SK-N-SH treated with all-trans-retinoic acid at 6 μM for 48 hours (cell line): ENCODE results near the gene NOC4L.

Experiments
- ATAC-seq: fragments of 200-7000 bp; cut with Tn5 transposase; 3 replicates; pipeline ENCODE4 v1.9.1; 2020; ENCODE audit warnings: mild to moderate bottlenecking, moderate library complexity
- ARNTL ChIP-seq: fragments of 450-650 bp; formaldehyde crosslinking; IDR thresholded peaks from 2 replicates; pipeline ENCODE4 v1.5.0; 2020; ENCODE audit warnings: low read depth, mild to moderate bottlenecking, moderate library complexity, borderline replicate concordance
- BACH2 ChIP-seq: fragments of 250-450 bp; sonication (Bioruptor Pico); IDR thresholded peaks from 2 replicates; pipeline ENCODE4 v1.9.0; 2021; ENCODE audit warnings: mild to moderate bottlenecking, borderline replicate concordance
- ESRRG ChIP-seq: fragments of 250-450 bp; sonication (Bioruptor Pico); IDR thresholded peaks from 2 replicates; pipeline ENCODE4 v1.6.1; 2021; ENCODE audit warnings: mild to moderate bottlenecking
- GLIS3 ChIP-seq: fragments of 250-450 bp; sonication (Bioruptor Pico); IDR thresholded peaks from 2 replicates; pipeline ENCODE4 v1.5.0; 2020; ENCODE audit warnings: mild to moderate bottlenecking, moderate library complexity
- ISL1 ChIP-seq: fragments of 250-450 bp; sonication (Bioruptor Pico); IDR thresholded peaks from 2 replicates; pipeline ENCODE4 v2.1.2; 2022; ENCODE audit warnings: mild to moderate bottlenecking, moderate library complexity
- OSR1 ChIP-seq: fragments of 250-450 bp; sonication (Bioruptor Pico); IDR thresholded peaks from 2 replicates; pipeline ENCODE4 v1.8.0; 2022; ENCODE audit warnings: moderate library complexity, mild to moderate bottlenecking, inconsistent platforms
- PPARA ChIP-seq: fragments of 250-450 bp; sonication (Bioruptor Pico); IDR thresholded peaks from 2 replicates; pipeline ENCODE4 v1.5.0; 2020; ENCODE audit warnings: mild to moderate bottlenecking, borderline replicate concordance
- RARB ChIP-seq: fragments of 250-450 bp; sonication (Bioruptor Pico); IDR thresholded peaks from 2 replicates; pipeline ENCODE4 v1.8.0; 2021; ENCODE audit warnings: mild to moderate bottlenecking, moderate library complexity
- SNAI2 ChIP-seq: fragments of 250-450 bp; sonication (Bioruptor Pico); IDR thresholded peaks from 2 replicates; pipeline ENCODE4 v1.5.0; 2020; ENCODE audit warnings: mild to moderate bottlenecking, moderate library complexity
- TCF4 ChIP-seq: fragments of 250-450 bp; sonication (Bioruptor Pico); IDR thresholded peaks from 2 replicates; pipeline ENCODE4 v1.8.0; 2021; ENCODE audit warnings: mild to moderate bottlenecking, moderate library complexity, borderline replicate concordance
- TOX ChIP-seq: fragments of 250-450 bp; sonication (Bioruptor Pico); IDR thresholded peaks from 2 replicates; pipeline ENCODE4 v1.8.0; 2021; ENCODE audit warnings: mild to moderate bottlenecking, moderate library complexity, borderline replicate concordance
- ZC3H10 ChIP-seq: fragments of 250-450 bp; sonication (Bioruptor Pico); IDR thresholded peaks from 2 replicates; pipeline ENCODE4 v1.5.1; 2021; ENCODE audit warnings: mild to moderate bottlenecking, moderate library complexity
- ZNF565 ChIP-seq: fragments of 450-650 bp; formaldehyde crosslinking; conservative IDR thresholded peaks from 2 replicates; pipeline ENCODE4 v1.5.0; 2020; ENCODE audit warnings: low read depth, mild to moderate bottlenecking, moderate library complexity
- ZNF70 ChIP-seq: fragments of 450-650 bp; formaldehyde crosslinking; IDR thresholded peaks from 2 replicates; pipeline ENCODE4 v1.5.0; 2020; ENCODE audit warnings: mild to moderate bottlenecking, moderate library complexity
- ZNF8 ChIP-seq: fragments of 450-650 bp; formaldehyde crosslinking; IDR thresholded peaks from 2 replicates; pipeline ENCODE4 v1.5.0; 2020; ENCODE audit warnings: mild to moderate bottlenecking, moderate library complexity
- TF ChIP-seq, protein P1 (sequence below): fragments of 250-450 bp; sonication (Bioruptor Pico); IDR thresholded peaks from 2 replicates; pipeline ENCODE4 v1.8.0; 2020; ENCODE audit warnings: mild to moderate bottlenecking, moderate library complexity, borderline replicate concordance
- TF ChIP-seq, protein P2 (sequence below): fragments of 250-450 bp; sonication (Bioruptor Pico); IDR thresholded peaks from 2 replicates; pipeline ENCODE4 v1.5.0; 2020; ENCODE audit warnings: mild to moderate bottlenecking, moderate library complexity
- TF ChIP-seq, protein P3 (sequence below): fragments of 250-450 bp; sonication (Bioruptor Pico); IDR thresholded peaks from 2 replicates; pipeline ENCODE4 v1.8.0; 2021; ENCODE audit warnings: low read depth, mild to moderate bottlenecking, moderate library complexity, borderline replicate concordance
- TF ChIP-seq, protein P4 (sequence below): fragments of 250-450 bp; sonication (Bioruptor Pico); IDR thresholded peaks from 2 replicates; pipeline ENCODE4 v1.5.1; 2020; ENCODE audit warnings: low read depth, mild to moderate bottlenecking, moderate library complexity

The NOC4L gene

DNA sequence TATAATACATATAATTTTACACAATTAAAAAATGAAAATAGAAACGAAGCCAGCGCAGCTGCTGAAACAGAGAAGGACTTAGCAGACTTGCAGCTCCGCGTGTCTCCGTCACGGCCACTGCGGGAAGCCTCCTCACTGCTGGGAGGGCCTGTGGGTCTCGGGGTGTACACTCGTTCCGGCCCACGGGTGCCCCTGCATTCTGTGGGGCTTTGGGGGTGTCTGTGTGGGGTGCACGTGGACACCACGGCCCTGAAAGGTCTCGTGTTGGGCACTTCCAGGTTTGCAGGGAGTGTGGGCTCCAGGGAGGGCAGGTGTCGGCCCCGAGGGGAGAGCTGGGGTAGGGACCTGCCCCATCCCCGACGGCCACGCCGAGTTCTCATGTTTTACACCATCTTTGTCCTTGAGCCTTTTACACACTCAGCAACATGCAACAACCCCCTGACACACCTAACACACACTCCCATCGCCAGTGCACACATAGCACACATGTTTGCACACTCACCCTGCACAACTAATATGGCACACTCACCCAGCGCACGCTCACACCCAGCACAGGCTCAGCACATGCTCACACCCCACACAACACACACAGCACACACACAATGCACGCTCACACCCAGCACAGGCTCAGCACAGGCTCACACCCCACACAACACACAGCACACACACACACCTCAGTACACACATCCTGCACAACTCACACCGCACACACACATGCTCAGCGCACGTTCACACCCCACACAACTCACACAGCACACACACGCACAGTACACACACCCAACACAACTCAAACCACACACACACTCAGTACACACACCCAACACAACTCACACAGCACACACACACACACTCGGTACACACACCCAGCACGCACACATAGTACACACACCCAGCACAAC, 36.6 kb downstream of the NOC4L start (continued):
- TF ChIP-seq, protein P1, sequence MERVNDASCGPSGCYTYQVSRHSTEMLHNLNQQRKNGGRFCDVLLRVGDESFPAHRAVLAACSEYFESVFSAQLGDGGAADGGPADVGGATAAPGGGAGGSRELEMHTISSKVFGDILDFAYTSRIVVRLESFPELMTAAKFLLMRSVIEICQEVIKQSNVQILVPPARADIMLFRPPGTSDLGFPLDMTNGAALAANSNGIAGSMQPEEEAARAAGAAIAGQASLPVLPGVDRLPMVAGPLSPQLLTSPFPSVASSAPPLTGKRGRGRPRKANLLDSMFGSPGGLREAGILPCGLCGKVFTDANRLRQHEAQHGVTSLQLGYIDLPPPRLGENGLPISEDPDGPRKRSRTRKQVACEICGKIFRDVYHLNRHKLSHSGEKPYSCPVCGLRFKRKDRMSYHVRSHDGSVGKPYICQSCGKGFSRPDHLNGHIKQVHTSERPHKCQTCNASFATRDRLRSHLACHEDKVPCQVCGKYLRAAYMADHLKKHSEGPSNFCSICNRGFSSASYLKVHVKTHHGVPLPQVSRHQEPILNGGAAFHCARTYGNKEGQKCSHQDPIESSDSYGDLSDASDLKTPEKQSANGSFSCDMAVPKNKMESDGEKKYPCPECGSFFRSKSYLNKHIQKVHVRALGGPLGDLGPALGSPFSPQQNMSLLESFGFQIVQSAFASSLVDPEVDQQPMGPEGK (CRISPR knock-in tag), result no peak

DNA sequence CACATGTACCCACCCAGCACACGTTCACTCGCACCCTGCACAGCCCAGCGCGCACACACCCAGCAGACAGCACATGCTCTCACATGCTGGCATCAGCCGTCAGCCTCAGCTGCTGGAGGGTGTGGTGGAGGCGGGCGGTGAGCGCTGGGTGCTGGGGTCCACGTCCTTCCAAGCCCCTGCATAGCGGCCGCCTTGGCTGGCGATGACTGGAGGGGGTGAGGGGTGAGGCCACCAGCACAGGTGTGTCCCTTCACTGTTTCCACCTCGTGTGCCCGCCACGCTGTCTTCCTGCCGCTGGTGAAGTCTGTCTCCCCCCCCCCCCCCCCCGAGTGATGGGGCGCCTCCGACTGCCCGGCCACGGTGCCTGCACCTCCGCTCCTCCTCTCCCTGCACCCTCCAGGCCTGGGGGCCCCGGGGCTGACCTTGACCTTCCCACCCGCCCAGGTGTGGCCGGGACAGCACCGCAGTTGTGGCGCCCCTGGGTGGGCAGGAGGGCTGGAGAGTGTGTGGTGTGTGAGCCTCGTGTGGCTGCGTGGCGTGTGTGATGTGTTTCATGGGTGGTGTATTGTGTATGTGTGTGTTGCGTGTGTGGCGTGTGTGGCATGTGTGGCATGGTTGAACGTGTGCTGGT, 37.4 kb downstream of the NOC4L start:
- ATAC-seq, result no peak
- TF ChIP-seq ZC3H10 (no peak), ZNF565 (no peak), ESRRG (no peak), PPARA (CRISPR knock-in tag) (no peak), ZNF70 (CRISPR knock-in tag) (no peak), BACH2 (CRISPR knock-in tag) (no peak), TOX (CRISPR knock-in tag) (no peak), TCF4 (CRISPR knock-in tag) (no peak), ARNTL (no peak), GLIS3 (CRISPR knock-in tag) (no peak), RARB (no peak)
- TF ChIP-seq, protein P1 (CRISPR knock-in tag), result no peak
- TF ChIP-seq, protein P2, sequence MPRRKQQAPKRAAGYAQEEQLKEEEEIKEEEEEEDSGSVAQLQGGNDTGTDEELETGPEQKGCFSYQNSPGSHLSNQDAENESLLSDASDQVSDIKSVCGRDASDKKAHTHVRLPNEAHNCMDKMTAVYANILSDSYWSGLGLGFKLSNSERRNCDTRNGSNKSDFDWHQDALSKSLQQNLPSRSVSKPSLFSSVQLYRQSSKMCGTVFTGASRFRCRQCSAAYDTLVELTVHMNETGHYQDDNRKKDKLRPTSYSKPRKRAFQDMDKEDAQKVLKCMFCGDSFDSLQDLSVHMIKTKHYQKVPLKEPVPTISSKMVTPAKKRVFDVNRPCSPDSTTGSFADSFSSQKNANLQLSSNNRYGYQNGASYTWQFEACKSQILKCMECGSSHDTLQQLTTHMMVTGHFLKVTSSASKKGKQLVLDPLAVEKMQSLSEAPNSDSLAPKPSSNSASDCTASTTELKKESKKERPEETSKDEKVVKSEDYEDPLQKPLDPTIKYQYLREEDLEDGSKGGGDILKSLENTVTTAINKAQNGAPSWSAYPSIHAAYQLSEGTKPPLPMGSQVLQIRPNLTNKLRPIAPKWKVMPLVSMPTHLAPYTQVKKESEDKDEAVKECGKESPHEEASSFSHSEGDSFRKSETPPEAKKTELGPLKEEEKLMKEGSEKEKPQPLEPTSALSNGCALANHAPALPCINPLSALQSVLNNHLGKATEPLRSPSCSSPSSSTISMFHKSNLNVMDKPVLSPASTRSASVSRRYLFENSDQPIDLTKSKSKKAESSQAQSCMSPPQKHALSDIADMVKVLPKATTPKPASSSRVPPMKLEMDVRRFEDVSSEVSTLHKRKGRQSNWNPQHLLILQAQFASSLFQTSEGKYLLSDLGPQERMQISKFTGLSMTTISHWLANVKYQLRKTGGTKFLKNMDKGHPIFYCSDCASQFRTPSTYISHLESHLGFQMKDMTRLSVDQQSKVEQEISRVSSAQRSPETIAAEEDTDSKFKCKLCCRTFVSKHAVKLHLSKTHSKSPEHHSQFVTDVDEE (CRISPR knock-in tag), result no peak
- TF ChIP-seq, protein P3, sequence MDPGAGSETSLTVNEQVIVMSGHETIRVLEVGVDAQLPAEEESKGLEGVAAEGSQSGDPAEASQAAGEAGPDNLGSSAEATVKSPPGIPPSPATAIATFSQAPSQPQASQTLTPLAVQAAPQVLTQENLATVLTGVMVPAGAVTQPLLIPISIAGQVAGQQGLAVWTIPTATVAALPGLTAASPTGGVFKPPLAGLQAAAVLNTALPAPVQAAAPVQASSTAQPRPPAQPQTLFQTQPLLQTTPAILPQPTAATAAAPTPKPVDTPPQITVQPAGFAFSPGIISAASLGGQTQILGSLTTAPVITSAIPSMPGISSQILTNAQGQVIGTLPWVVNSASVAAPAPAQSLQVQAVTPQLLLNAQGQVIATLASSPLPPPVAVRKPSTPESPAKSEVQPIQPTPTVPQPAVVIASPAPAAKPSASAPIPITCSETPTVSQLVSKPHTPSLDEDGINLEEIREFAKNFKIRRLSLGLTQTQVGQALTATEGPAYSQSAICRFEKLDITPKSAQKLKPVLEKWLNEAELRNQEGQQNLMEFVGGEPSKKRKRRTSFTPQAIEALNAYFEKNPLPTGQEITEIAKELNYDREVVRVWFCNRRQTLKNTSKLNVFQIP (CRISPR knock-in tag), result no peak

DNA sequence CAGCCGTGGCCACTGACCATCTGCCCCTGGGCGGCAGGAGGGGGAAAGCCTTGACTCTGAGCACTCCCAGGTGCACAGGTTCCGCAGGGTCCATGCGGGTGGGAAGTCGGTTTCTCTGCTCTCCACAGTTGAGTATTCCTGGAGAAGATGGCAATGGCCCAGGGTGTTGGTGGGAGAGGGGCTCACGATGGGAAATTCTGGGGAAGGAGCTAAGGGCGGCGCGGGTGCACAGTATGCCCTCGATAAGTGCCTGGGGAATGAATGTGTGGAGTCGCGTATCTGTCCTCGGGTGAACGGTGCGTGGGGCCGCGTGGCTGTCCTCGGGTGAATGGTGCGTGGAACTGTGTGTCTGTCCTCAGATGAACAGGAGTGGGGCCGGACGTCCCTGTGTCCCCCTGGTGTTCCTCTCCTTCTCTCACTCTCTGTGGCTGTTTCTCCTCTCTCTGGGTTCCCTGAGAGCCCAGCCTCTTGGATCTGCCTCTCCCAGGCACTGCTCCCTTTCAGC, 38.0 kb downstream of the NOC4L start:
- ATAC-seq, result no peak
- TF ChIP-seq TOX (CRISPR knock-in tag), result no peak
- TF ChIP-seq ESRRG, result no peak
- no peak for TF ChIP-seq ZNF565
- no peak for TF ChIP-seq SNAI2 (CRISPR knock-in tag)
- no peak for TF ChIP-seq ZNF8 (CRISPR knock-in tag)
- TF ChIP-seq, protein P2 (CRISPR knock-in tag), result no peak
- TF ChIP-seq OSR1 (CRISPR knock-in tag), result no peak
- no peak for TF ChIP-seq BACH2 (CRISPR knock-in tag)
- TF ChIP-seq ARNTL, result no peak
- no peak for TF ChIP-seq PPARA (CRISPR knock-in tag)
- TF ChIP-seq ISL1, result no peak
- TF ChIP-seq ZNF70 (CRISPR knock-in tag), result no peak
- TF ChIP-seq, protein P4, sequence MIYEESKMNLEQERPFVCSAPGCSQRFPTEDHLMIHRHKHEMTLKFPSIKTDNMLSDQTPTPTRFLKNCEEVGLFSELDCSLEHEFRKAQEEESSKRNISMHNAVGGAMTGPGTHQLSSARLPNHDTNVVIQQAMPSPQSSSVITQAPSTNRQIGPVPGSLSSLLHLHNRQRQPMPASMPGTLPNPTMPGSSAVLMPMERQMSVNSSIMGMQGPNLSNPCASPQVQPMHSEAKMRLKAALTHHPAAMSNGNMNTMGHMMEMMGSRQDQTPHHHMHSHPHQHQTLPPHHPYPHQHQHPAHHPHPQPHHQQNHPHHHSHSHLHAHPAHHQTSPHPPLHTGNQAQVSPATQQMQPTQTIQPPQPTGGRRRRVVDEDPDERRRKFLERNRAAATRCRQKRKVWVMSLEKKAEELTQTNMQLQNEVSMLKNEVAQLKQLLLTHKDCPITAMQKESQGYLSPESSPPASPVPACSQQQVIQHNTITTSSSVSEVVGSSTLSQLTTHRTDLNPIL (CRISPR knock-in tag), result no peak
- no peak for TF ChIP-seq GLIS3 (CRISPR knock-in tag)
